Activated CD4-positive, alpha-beta T cell treated with anti-CD3 and anti-CD28 coated beads, Interleukin-2, amount 50 U/mL, for 16 hours (primary cell): Measurements from ENCODE around the gene DHDH.

Experiments
- DNase-seq: peaks from one replicate; pipeline ENCODE4 v3.0.0-alpha.2; 2020

DHDH gene

DNA sequence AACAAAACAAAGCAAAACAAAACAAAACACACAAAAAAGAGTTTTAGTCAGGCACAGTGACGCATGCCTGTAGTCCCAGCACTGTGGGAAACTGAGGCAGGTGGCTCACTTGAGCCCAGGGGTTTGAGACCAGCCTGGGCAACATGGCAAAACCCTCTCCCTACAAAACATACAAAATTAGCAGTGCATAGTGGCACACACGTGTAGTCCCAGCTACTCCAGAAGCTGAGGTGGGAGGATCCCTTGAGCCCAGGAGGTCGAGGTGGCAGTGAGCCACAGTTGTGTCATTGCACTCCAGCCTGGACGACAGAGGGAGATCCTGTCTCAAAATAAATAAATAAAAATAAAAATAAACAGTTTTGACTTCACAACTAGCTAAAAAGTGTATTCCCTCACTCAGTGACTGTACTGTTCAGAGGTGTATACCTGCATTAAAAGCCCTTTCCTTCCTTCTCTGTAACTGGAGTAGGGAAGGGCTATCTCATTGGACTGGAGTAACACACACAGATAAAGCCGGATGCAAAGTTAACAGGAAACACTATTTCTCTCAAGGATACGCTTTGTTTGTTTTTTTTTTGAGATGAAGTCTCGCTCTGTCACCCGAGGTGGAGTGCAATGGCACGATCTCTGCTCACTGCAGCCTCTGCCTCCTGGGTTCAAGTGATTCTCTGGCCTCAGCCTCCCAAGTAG lies 17.5 kb downstream of the DHDH start:
- no peak for DNase-seq

DNA sequence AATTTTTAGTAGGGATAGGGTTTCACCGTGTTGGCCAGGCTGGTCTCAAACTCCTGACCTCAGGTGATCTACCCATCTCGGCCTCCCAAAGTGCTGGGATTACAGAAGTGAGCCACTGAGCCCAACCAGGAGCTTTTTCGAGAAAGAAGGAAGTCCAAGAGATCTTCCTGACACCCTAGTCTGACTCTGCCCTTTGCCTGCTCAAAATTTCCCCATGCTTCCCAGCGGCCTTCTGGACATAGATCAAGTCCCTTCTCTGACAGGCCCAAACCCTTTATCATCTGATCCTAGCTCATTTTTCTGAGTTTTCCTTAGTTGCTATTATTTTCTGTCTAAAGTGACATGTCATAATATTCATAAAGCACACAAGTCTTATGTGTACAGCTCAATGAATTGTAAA lies 19.6 kb downstream of the DHDH start:
- DNase-seq, result no peak

DNA sequence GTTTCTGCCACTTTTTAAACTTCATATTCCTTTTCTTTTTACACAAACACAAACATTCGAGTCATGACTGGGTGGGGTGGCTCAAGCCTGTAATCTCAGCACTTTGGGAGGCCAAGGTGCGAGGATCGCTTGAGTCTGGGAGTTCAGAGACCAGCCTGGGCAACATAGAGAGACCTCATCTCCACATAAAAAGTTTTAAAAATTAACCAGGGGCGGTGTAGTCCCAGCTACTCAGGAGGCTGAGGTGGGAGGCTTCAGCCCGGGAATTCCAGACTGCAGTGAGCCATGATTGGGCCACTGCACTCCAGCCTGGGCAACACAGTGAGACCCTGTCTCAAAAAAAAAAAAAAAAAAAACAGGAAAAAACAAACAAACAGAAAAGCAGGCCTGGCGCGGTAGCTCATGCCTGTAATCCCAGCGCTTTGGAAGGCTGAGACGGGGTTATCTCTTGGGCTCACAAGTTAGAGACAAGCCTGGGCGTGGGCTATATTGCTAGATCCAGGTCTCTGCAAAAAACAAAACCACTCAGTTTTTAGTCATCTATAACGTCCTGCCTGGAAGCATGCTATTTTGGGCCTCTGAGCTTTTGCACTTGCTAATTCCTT lies 20.6 kb downstream of the DHDH start:
- no peak for DNase-seq

DNA sequence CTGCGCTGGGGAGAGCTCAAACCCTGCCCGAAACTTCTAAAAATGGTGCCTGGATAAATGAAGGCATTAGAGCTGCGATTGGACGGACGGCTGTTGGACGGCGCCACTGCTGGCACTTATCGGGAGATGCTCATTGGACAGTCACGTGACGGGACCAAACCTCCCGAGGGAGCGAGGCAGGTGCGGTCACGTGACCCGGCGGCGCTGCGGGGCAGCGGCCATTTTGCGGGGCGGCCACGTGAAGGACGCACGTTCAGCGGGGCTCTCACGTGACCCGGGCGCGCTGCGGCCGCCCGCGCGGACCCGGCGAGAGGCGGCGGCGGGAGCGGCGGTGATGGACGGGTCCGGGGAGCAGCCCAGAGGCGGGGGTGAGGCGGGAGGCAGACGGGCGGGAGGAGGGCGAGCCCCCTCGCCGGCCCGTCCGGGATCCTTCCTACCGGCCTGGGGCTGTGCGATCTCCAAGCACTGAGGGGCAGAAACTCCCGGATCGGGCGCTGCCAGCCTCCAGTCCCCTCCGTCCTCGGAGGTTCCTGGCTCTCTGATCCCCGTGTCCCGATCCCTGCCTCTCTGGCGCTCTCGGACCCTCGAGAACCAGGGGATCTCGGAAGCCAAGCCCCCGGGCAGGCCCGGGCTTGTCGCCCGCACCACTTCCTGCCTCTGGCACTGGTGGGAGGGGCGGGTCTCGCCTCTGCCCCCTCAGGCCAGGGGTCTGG lies 21.3 kb downstream of the DHDH start, which contains the start of gene BAX:
BAX (plus strand) TSS at position 281 of the 713 bp plus-strand sequence; CDS start at position 335, 54 bp downstream.
- DNase-seq, result peak; percentile 98

DNA sequence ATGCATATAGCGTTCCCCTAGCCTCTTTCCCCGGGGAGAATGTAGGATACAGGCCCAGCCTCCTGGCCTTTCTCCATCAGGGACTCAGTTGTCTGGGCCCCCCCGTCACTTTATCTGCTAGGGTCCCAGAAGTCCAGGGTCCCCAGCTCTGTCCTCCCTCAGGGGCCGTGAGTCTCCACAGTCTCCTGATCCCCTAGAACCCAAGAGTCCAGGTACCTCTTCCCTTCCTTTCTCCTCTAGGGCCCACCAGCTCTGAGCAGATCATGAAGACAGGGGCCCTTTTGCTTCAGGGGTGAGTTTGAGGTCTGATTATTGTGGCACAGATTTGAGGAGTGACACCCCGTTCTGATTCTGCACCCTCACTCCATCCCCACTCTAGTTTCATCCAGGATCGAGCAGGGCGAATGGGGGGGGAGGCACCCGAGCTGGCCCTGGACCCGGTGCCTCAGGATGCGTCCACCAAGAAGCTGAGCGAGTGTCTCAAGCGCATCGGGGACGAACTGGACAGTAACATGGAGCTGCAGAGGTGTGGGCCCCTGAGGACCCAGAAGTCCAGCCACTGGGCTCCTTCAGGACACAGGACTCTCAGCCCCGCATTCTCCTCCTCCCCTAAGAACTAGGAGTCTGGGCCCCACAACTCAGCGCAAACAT lies 21.9 kb downstream of the DHDH start:
- DNase-seq, result no peak

DNA sequence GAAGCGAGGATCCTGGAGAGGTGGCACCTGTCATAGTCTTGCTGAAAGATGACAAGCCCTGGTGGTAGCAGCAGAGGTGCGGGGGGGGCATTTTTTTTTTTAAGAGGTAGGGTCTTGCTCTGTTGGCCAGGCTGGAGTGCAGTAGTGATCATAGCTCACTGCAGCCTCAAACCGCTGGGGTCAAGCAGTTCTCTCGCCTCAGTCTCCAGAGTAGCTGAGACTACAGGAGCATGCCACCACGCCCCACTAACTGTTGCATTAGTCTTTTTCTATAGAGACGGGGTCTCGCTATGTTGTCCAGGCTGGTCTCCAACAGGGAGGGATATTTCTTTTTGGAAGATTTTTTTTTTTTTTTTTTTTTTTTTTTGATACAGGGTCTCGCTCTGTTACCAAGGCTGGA lies 24.5 kb downstream of the DHDH start:
- no peak for DNase-seq

DNA sequence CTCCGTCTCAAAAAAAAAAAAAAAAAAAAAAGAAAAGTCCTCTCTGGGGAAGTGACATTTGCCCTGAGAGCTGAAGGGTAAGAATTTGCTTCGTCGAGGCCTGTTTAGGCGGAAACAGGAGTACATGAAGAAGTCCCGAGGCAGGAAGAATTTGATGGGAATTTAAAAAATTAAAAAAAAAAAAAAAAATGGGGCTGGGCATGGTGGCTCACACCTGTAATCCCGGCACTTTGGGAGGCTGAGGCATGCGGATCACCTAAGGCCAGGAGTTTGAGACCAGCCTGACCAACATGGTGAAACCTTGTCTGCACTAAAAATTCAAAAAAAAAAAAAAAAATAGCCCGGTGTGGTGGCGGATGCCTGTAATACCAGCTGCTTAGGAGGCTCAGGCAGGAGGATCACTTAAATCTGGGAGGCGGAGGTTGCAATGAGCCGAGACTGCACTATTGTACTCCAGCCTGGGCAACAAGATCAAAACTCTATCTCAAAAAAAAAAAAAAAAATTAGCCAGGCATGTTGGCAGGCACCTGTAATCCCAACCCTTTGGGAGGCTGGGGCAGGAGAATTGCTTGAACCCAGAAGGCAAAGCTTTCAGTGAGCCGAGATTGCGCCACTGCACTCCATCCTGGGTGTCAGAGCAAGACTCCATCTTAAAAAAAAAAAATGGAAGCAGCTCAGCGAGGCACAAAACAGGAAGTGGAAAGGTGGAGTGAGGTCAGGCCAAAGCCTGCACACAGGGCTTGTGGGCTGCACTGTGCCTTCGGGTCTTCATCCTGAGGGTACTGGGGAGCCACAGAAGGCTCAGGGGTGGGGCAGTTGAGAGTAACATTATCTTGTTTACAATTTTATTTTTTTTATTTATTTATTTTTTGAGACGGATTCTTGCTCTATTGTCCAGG lies 26.1 kb downstream of the DHDH start:
- no peak for DNase-seq

DNA sequence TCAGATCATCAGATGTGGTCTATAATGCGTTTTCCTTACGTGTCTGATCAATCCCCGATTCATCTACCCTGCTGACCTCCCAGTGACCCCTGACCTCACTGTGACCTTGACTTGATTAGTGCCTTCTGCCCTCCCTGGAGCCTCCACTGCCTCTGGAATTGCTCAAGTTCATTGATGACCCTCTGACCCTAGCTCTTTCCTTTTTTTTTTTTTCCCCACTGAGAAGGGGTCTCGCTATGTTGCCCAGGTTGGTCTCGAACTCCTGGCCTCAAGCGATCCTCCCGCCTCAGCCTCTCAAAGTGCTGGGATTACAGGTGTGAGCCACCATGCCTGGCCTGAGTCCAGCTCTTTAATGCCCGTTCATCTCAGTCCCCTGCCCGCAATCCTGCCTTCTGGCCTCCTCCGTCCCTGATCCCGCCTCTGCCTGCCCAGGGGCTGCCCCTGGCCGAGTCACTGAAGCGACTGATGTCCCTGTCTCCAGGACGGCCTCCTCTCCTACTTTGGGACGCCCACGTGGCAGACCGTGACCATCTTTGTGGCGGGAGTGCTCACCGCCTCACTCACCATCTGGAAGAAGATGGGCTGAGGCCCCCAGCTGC lies 27.7 kb downstream of the DHDH start:
- DNase-seq, result no peak

DNA sequence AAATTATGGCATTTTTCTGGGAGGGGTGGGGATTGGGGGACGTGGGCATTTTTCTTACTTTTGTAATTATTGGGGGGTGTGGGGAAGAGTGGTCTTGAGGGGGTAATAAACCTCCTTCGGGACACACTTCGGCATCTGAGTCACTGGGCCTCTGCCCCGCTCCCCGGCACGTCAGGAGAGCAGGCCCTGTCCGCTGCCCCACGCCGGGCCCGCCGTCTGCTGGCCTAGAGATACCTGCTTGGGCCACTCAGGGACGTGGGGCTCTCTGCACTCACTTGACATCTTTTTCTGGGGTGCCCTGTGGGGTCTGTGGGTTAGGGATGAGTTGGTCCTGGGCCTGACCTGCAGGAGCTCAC lies 28.2 kb downstream of the DHDH start:
- no peak for DNase-seq

DNA sequence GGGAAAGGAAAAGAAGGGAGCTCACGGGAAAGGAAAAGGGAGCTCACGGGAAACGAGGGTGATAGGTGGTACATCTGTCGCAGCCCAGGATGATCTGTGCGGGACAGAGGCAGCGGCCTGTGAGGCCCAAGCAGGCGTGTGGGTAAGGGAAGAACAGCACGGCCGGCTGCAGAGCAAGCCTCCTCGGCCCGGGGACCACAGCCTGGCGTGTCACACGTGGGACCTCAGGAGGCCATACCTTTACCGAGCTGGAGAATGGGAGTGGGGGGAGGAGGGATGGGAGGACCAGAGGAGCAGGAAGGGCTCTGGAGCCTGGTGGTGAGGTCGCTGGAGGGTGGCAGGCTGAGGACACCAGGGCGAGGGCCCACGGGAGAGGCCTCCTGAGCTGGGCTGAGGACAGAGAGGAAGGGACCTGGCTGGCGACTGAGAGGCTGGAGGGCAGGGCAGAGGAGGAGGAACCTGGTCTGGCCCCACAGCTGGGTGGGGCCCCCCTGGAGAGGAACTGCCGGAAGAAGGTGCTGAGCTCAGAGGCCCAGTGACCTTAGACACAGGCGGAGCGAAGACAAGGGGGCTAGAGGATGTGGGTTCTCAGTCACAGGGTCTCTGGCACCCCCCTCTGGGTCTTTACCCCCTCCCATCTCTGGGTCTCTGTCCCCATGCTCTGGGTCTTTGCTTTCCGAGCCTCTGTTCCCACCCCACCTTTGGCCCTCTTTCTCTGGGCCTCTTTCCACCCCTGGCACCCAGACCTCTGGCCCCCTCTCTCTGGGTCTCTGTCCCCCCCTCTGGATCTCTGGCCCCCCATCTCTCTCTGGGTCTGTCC lies 28.7 kb downstream of the DHDH start:
- peak; percentile 54 for DNase-seq

DNA sequence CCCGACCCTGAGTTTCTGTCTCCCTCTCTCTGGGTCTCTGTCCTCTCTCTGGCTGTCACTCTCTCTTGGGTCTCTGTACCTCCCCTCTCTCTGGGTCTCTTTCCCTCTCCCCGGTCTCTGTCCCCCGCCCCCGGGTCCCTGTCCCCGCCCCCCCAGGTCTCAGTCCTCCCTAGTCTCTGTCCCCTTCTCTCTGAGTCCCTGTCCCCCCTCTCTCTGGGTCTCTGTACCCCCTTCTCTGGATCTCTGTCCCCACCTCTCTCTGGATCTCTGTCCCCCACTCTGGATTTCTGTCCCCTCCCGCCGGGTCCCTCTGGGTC lies 29.3 kb downstream of the DHDH start:
- no peak for DNase-seq

DNA sequence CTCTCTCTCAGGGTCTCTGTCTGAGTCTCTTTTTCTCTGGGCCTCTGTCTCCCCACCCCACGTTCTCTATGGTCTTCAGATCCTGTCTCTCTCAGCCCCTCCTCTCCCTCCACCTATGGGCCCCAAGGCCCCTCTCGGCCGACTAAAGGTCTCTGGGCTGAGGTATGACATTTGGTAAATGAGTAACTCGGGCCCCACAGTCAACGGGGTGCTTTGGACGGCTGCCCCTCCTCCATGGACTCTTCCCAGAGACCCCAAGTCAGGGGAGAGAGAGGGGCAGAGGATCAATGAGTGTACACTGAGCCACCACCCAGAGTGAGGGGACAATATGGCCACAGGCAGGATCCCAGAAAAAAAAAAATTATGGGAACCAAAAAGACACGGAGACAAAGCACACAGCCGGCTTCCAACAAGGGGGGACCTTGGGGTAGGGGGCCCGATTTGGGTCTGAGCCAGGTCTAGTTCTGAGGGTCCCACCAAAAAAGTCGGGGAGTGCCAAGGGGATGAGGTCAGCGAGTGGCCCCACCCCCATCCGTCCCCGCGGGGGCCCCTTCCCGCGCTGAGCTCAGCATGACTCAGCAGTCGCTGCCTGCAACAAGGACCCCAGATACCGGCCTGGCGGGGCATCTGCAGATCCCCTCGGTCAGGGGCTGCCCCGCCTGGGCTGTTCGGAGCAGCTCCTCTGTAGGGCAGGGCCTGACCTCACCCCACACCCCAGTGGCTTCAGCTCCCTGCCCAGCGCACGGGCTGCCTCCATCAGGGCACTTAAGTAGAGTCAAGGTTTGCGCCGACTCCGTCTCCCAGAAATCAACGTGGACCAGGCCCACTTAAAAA lies 30.1 kb downstream of the DHDH start:
- peak; percentile 81 for DNase-seq

DNA sequence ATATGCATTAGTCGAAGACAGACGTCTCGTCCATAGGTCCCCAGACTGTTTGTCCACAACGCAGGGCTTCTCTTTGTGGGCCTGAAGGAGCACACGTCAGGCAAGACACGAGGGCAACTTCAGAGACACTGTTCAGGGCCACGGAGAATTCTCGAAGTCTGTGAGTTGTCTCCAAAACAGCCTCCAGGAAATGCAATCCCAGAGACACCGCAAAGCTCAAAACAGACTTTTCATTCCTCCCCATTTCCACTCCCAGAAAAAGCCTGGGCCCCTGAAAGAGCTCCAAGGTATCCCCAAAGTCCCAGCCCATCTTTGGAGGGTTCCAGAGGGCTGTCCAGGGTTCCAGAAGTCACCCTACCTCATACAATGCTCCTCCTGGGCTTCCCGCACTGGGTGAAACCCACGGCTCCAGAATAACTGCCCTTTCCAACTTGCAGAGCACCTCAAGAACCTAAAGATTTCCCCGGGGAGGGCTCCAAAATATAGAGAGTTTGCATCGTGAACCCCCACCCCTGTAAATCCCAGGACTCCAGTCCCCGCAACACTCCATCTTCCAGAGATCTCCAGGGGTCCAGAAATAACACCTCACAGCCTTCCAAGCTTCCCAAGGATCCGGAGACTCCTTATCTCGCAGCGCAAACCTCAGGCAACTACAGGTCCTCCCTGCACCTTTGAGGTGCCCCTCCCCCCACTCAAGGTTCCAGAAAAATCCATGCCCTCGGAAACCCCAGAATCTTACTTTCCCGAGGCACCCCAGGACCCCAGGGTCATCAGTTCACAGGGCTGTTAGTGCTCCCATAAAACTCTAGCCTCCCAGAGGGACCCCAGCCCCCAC lies 30.9 kb downstream of the DHDH start:
- DNase-seq, result no peak

DNA sequence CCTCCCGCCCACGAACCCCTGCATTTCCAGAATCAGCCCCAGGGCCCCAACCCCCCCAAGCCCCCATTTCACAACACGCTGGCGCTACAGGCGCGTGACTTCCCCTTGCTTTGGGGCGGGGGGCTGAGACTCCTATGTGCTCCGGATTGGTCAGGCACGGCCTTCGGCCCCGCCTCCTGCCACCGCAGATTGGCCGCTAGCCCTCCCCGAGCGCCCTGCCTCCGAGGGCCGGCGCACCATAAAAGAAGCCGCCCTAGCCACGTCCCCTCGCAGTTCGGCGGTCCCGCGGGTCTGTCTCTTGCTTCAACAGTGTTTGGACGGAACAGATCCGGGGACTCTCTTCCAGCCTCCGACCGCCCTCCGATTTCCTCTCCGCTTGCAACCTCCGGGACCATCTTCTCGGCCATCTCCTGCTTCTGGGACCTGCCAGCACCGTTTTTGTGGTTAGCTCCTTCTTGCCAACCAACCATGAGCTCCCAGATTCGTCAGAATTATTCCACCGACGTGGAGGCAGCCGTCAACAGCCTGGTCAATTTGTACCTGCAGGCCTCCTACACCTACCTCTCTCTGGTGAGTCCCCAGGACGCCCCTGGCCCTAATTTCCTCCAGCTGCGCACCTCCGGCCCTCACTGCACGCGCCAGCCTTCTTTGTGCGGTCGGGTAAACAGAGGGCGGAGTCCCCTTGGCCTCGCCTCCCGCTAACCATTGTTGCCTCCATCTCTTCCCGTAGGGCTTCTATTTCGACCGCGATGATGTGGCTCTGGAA lies 31.7 kb downstream of the DHDH start, which contains the start of gene FTL:
FTL (plus strand) TSS at position 270 of the 766 bp plus-strand sequence; CDS start at position 469, 199 bp downstream.
- peak; percentile 98 for DNase-seq

DNA sequence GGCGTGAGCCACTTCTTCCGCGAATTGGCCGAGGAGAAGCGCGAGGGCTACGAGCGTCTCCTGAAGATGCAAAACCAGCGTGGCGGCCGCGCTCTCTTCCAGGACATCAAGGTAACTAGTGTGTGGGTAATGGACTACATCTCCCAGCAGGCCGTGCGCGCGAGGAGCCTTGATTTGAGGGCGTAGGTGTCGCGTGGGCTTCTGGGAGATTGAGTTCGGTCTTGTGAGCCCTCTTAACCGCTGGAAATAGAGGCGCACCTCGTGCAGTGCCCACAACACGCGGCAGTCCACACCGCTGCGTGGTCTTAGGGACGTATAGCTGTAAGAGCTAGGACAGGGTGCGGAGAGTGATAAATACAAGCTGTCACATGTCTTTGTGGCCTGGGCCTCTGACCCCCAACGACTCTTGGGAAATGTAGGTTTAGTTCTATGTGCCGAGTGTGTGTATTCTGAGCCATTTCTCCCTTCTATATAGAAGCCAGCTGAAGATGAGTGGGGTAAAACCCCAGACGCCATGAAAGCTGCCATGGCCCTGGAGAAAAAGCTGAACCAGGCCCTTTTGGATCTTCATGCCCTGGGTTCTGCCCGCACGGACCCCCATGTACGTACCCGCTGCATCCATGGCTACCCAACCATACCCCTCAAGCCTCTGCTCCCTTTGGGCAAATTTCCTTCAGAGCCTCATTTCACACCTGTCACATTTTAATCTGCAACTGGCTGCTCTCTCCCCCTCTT lies 32.5 kb downstream of the DHDH start:
- peak; percentile 89 for DNase-seq

DNA sequence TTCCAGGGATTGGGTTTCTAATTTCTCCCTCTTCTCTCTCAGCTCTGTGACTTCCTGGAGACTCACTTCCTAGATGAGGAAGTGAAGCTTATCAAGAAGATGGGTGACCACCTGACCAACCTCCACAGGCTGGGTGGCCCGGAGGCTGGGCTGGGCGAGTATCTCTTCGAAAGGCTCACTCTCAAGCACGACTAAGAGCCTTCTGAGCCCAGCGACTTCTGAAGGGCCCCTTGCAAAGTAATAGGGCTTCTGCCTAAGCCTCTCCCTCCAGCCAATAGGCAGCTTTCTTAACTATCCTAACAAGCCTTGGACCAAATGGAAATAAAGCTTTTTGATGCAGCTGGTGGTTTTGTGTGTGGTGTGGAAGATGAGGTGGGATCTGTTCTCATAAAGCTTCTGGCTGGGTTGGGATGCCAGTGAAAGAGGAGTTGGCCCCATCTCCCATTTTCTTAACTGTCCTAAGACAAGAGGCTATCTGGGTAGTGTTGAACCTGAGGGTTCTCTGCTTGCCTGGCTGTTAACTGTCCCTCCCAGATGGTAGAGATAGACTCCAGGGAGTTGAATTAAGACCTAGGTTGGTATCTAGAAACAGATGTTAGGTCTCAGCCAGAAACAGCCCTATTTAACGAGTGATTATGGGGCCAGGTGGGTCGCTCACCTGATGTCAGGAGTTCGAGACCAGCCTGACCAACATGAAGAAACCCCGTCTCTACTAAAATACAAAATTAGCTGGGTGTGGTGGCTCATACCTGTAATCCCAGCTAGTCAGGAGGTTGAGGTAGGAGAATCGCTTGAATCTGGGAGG lies 33.2 kb downstream of the DHDH start:
- no peak for DNase-seq
